RWPE2 (cell line): ENCODE results near the gene NDST1.
A peak's percentile ranks its signal among the peaks of the same experiment; 100 is the strongest.

Experiments used
- ATAC-seq: fragments of 200-7000 bp; cut with Tn5 transposase; 3 replicates; pipeline ENCODE4 v1.9.1; 2021; ENCODE audit warnings: low read depth
- DNase-seq: peaks from one replicate; pipeline ENCODE4 v3.0.0-alpha.2; 2020; ENCODE audit warnings: low spot score
- H3K27ac ChIP-seq: fragments of 450-650 bp; 2 replicates; pipeline ENCODE4 v1.5.1; 2017; ENCODE audit warnings: mild to moderate bottlenecking; ENCODE audit not compliant: poor library complexity, severe bottlenecking
- H3K27me3 ChIP-seq: fragments of 250-450 bp; sonication (Bioruptor Pico); 2 replicates; pipeline ENCODE4 v1.5.1; 2021; ENCODE audit warnings: mild to moderate bottlenecking, moderate library complexity; ENCODE audit not compliant: insufficient read depth, poor library complexity, severe bottlenecking
- H3K36me3 ChIP-seq: fragments of 250-450 bp; sonication (Bioruptor Pico); 2 replicates; pipeline ENCODE4 v1.5.1; 2020; ENCODE audit warnings: low read depth, mild to moderate bottlenecking, moderate library complexity
- H3K4me1 ChIP-seq: fragments of 250-450 bp; sonication (Bioruptor Pico); 2 replicates; pipeline ENCODE4 v1.5.1; 2021; ENCODE audit warnings: mild to moderate bottlenecking, moderate library complexity; ENCODE audit not compliant: insufficient read depth, poor library complexity, severe bottlenecking
- H3K4me3 ChIP-seq: fragments of 250-450 bp; sonication (Bioruptor Pico); 2 replicates; pipeline ENCODE4 v1.5.1; 2021; ENCODE audit warnings: mild to moderate bottlenecking, moderate library complexity; ENCODE audit not compliant: severe bottlenecking
- H3K9me3 ChIP-seq: fragments of 250-450 bp; sonication (Bioruptor Pico); 2 replicates; pipeline ENCODE4 v1.5.1; 2021; ENCODE audit warnings: mild to moderate bottlenecking, moderate library complexity; ENCODE audit not compliant: severe bottlenecking
- CTCF ChIP-seq: fragments of 450-650 bp; IDR thresholded peaks from one replicate; pipeline ENCODE4 v1.5.1; 2017; ENCODE audit warnings: mild to moderate bottlenecking, moderate library complexity; ENCODE audit not compliant: poor library complexity, severe bottlenecking

NDST1 gene

GRCh38 chr5:150491876-150492275 lies 16.1 kb upstream of the NDST1 start:
- peaks cover 66% of the 10 kb centered on the region for H3K4me1 ChIP-seq

GRCh38 chr5:150492621-150493020 lies 15.3 kb upstream of the NDST1 start:
- H3K27ac ChIP-seq, result peak overlapping the region; percentile 88
- DNase-seq, result peak; percentile 99
- peaks cover 69% of the 10 kb centered on the region for H3K4me1 ChIP-seq

More at GRCh38 chr5:150491876-150492275, 16.1 kb upstream of the NDST1 start:
- H3K4me3 ChIP-seq, result no peak overlapping the region
- peaks cover 17% of the 10 kb centered on the region for H3K36me3 ChIP-seq
- H3K27ac ChIP-seq, result peak overlapping the region; percentile 88
- no peak for DNase-seq
- no peak for TF ChIP-seq CTCF
- ATAC-seq, result no peak
- H3K9me3 ChIP-seq, result no peaks in the 10 kb centered on the region
- no peaks in the 10 kb centered on the region for H3K27me3 ChIP-seq

GRCh38 chr5:150496098-150496497 lies 11.8 kb upstream of the NDST1 start:
- Histone ChIP-seq H3K4me3 (no peak overlapping the region), H3K36me3 (peaks cover 26% of the 10 kb centered on the region), H3K27me3 (no peaks in the 10 kb centered on the region), H3K9me3 (no peaks in the 10 kb centered on the region), H3K27ac (peak overlapping the region; percentile 88), H3K4me1 (peaks cover 71% of the 10 kb centered on the region)
- no peak for TF ChIP-seq CTCF
- DNase-seq (no peak), ATAC-seq (no peak)

More at GRCh38 chr5:150492621-150493020, 15.3 kb upstream of the NDST1 start:
- Histone ChIP-seq H3K4me3 (no peak overlapping the region), H3K36me3 (peaks cover 17% of the 10 kb centered on the region), H3K27me3 (no peaks in the 10 kb centered on the region), H3K9me3 (no peaks in the 10 kb centered on the region)
- no peak for TF ChIP-seq CTCF
- peak; percentile 90 for ATAC-seq

- peak overlapping the region; percentile 88 for H3K27ac ChIP-seq
These were observed 11.4 kb upstream of the NDST1 start for GRCh38 chr5:150496534-150496933.

More at GRCh38 chr5:150496534-150496933, 11.4 kb upstream of the NDST1 start:
- H3K36me3 ChIP-seq, result peaks cover 25% of the 10 kb centered on the region
- H3K9me3 ChIP-seq, result no peaks in the 10 kb centered on the region
- H3K27me3 ChIP-seq, result no peaks in the 10 kb centered on the region
- TF ChIP-seq CTCF, result no peak
- no peak overlapping the region for H3K4me3 ChIP-seq
- no peak for DNase-seq
- ATAC-seq, result no peak
- H3K4me1 ChIP-seq, result peaks cover 71% of the 10 kb centered on the region
